A673 (cell line): ENCODE data around the gene CERS6. TPM values are rescaled to one million over a fixed set of nuclear protein-coding genes. Genes with fewer than 3 reads are reported as not detected.

Experiments
- BruUV-seq: library from RNA; stranded (reverse); fragments of 400-500 nt; replicated peaks from 2 replicates; lab custom pipeline; 2021; lab: Mats Ljungman, UMichigan
- CTCF ChIA-PET: fragments of 300-600 bp; sonication (Branson Sonifier 250); formaldehyde crosslinking; loops from one replicate; lab custom pipeline; 2022; ENCODE audit warnings: antibody characterized with exemption; lab: Charles Lee
- POLR2A ChIA-PET: fragments of 300-600 bp; sonication (Branson Sonifier 250); formaldehyde crosslinking; loops from one replicate; lab custom pipeline; 2022; ENCODE audit warnings: antibody characterized with exemption; ENCODE audit not compliant: low non-redundant PET; lab: Charles Lee
- DNase-seq: peaks from one replicate; pipeline ENCODE4 v3.0.0-alpha.2; 2015; ENCODE audit warnings: low spot score
- H3K27ac ChIP-seq: fragments of 200-600 bp; sonication (generic); 2 replicates; pipeline ENCODE4 v1.5.1; 2016; ENCODE audit warnings: mixed run types, low read depth, mild to moderate bottlenecking, mixed read lengths, antibody characterized with exemption, low read length; ENCODE audit not compliant: poor library complexity, severe bottlenecking
- H3K27me3 ChIP-seq: fragments of 200-600 bp; sonication (generic); replicated peaks from 2 replicates; pipeline ENCODE4 v1.6.1; 2017; ENCODE audit warnings: mixed run types, low read depth, mild to moderate bottlenecking, mixed read lengths, antibody characterized with exemption, low read length; ENCODE audit not compliant: insufficient read depth, poor library complexity
- H3K36me3 ChIP-seq: fragments of 200-600 bp; sonication (generic); 2 replicates; pipeline ENCODE4 v1.6.1; 2016; ENCODE audit warnings: mixed run types, mild to moderate bottlenecking, mixed read lengths, antibody characterized with exemption, low read length; ENCODE audit not compliant: insufficient read depth, poor library complexity, severe bottlenecking
- H3K4me1 ChIP-seq: fragments of 200-600 bp; sonication (generic); 2 replicates; pipeline ENCODE4 v1.6.1; 2017; ENCODE audit warnings: mixed run types, mild to moderate bottlenecking, mixed read lengths, antibody characterized with exemption, low read length; ENCODE audit not compliant: insufficient read depth, poor library complexity, severe bottlenecking
- H3K4me3 ChIP-seq: fragments of 200-600 bp; sonication (generic); 2 replicates; pipeline ENCODE4 v1.5.1; 2016; ENCODE audit warnings: low read depth, mixed run types, mild to moderate bottlenecking, mixed read lengths, low read length; ENCODE audit not compliant: poor library complexity, severe bottlenecking
- H3K9me3 ChIP-seq: fragments of 200-600 bp; sonication (generic); 2 replicates; pipeline ENCODE4 v1.6.1; 2016; ENCODE audit warnings: mixed run types, low read depth, mild to moderate bottlenecking, mixed read lengths, antibody characterized with exemption, low read length; ENCODE audit not compliant: poor library complexity, severe bottlenecking
- CTCF ChIP-seq: fragments of 300-800, 200-600 bp; sonication (generic); conservative IDR thresholded peaks from 2 replicates; pipeline ENCODE4 v1.5.1; 2017; ENCODE audit warnings: low read depth, mild to moderate bottlenecking, antibody characterized with exemption, low read length, moderate library complexity, mixed read lengths
- EZH2 ChIP-seq: fragments of 200-600 bp; sonication (generic); IDR thresholded peaks from 2 replicates; pipeline ENCODE4 v1.6.1; 2017; ENCODE audit warnings: borderline replicate concordance, low read depth, mild to moderate bottlenecking, mixed read lengths, antibody characterized with exemption, low read length; ENCODE audit not compliant: poor library complexity, severe bottlenecking
- intact Hi-C: fragments of 100-400 bp; cut with micrococcal nuclease; formaldehyde crosslinking; loops from one replicate; pipeline ENCODE4 v1.10.0; 2022; ENCODE audit not compliant: unreplicated experiment
- total RNA-seq: library from RNA; stranded (reverse); gene quantifications from 2 replicates; pipeline ENCODE4 v1.2.3, GENCODE V29; 2021

CERS6 gene
- total RNA-seq, 1 experiment from 2014 or later, result 12.4 TPM

GRCh38 chr2:168809537-168809936 is 353.5 kb downstream of the CERS6 start:
- H3K27ac ChIP-seq, result no peak overlapping the region
- POLR2A ChIA-PET, result no interaction called here
- H3K4me1 ChIP-seq, result peaks cover 9% of the 10 kb centered on the region
- H3K36me3 ChIP-seq, result no peaks in the 10 kb centered on the region
- DNase-seq, result no peak
- TF ChIP-seq EZH2 (no peak), CTCF (no peak)
- H3K9me3 ChIP-seq, result no peaks in the 10 kb centered on the region
- no TSS peak for BruUV-seq
- CTCF ChIA-PET, result no interaction called here
- no peaks in the 10 kb centered on the region for H3K27me3 ChIP-seq
- H3K4me3 ChIP-seq, result no peak overlapping the region
- intact Hi-C loops, result no loop called here

DNA sequence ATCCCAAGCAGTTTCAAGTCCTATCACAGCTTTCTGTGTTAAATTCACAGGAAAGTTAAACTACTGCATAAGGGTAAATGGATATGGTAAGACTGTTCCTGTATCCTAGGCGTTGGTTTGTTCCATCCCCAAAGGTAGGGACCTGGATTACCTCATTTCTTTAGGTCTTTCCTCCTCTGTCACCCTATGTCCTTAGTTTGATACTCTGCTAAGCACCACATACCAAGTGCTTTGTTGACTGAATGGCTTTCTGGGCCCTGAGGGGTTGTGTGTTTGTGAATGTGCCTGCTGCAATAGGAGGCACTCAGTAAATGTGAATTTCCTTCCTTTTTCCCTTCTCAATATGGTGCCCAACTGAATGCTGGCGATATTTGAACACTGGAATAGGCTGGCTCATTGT is 354.2 kb downstream of the CERS6 start:
- BruUV-seq, result no TSS peak
- no peak for TF ChIP-seq EZH2
- TF ChIP-seq CTCF, result no peak
- Histone ChIP-seq H3K9me3 (no peaks in the 10 kb centered on the region), H3K27me3 (no peaks in the 10 kb centered on the region), H3K4me1 (peaks cover 12% of the 10 kb centered on the region), H3K4me3 (no peak overlapping the region), H3K36me3 (no peaks in the 10 kb centered on the region), H3K27ac (no peak overlapping the region)
- intact Hi-C loops, result no loop called here
- ChIA-PET POLR2A (no interaction called here), CTCF (no interaction called here)
- no peak for DNase-seq

DNA sequence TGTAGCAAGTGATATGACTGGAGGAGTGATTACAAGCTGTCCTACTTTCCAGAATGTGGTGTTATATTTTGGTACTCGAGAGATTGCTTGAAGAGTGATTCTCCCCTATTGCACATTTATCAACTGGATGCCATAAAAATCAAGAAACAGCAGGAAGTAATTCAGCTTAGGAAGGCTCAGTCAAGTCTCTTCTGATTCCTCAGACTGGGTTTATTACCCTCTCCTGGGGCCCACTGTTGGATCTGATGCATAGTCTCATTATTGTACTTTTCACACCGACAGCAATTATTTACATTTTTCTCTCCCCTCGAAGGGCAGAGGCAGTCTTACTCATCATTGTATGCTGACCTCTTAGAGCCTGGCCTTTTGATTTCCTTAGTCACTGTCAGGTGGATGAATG is 355.6 kb downstream of the CERS6 start:
- peaks cover 13% of the 10 kb centered on the region for H3K4me1 ChIP-seq
- no TSS peak for BruUV-seq
- no peaks in the 10 kb centered on the region for H3K36me3 ChIP-seq
- intact Hi-C loops, result no loop called here
- no peak overlapping the region for H3K27ac ChIP-seq
- ChIA-PET CTCF (no interaction called here), POLR2A (no interaction called here)
- no peaks in the 10 kb centered on the region for H3K27me3 ChIP-seq
- no peak overlapping the region for H3K4me3 ChIP-seq
- peak; percentile 13 for DNase-seq
- TF ChIP-seq CTCF, result no peak
- TF ChIP-seq EZH2, result no peak
- H3K9me3 ChIP-seq, result no peaks in the 10 kb centered on the region
